Measurements from ENCODE around the gene EBI3. TPM values are rescaled to one million over a fixed set of nuclear protein-coding genes. Genes with fewer than 3 reads are reported as not detected.
A peak's percentile ranks its signal among the peaks of the same experiment; 100 is the strongest.

The EBI3 gene
- total and polyA plus RNA-seq, 2 of the 13 experiments (the other 11 are each of a cell fraction or from before 2014, with no cell fraction given), result 3.4 TPM; not detected in 1

DNA sequence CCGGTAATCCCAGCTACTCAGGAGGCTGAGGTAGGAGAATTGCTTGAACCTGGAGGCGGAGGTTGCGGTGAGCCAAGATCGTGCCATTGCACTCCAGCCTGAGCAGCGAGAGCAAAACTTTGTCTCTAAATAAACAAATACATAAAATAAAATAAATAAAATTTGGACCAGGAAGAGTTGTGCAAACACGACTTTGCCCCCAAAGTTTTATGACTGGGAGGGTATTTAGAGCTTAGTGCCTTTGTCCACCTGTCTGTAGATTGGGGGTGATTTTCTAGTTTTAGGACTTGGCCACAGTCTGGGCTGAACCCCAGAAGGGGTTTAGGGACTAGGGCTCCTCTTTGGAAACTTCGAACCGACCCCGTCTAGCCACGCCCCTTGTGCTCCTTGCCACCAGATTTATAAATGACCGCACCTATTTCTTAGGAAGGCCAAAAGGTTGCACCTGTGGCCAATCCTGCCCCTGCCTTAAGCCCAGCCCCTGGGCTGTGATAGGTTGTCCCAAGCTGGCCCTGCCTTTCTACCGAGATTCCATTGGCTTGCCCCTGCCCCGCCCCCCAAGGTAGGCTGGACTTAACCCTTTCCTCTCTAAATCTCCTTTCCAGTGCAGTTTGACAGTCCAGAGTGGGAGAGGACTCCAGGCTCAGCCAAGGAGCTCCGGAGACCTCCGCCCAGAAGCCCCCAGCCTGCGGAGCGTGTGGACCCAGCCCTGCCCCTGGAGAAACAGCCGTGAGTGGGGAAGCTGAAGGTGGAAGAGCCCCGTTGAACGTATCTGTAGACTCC, 55.0 kb downstream of the EBI3 start:
- H3K36me3 ChIP-seq (replicated peaks in 1 of 2; ENCODE audit: control insufficient read depth in 1 of 2, insufficient read depth in 2 of 2, low read length in 2 of 2), result no peaks in the 10 kb centered on the region
- 0 out of 2 replicates have a peak overlapping the region, but pooled peaks have one; percentile 9 for H3K9ac ChIP-seq (ENCODE audit: insufficient read depth, low read depth, low read length)
- peak overlapping the region; percentile 1 for H2AFZ ChIP-seq (ENCODE audit: low read length)
- H3K79me2 ChIP-seq (ENCODE audit: insufficient read depth, low read length), result no peaks in the 10 kb centered on the region
- peaks cover 17% of the 10 kb centered on the region for H3K4me1 ChIP-seq (ENCODE audit: insufficient read depth, low read length)
- peak overlapping the region; percentile 38 to 72 (median 47) for H3K4me3 ChIP-seq (replicated peaks in 1 of 3; ENCODE audit: insufficient read depth in 1 of 3, low read depth in 2 of 3, low read length in 3 of 3)
- H3K27ac ChIP-seq (ENCODE audit: extremely low read length, insufficient read depth, low read length), result no peak overlapping the region
- CTCF ChIA-PET (ENCODE audit: low intra/inter-chr PET ratio, low total read pairs), result no interaction called here
- peaks cover 0 to 29% of the 10 kb centered on the region in 2 experiments; a peak in 3 of 5 replicates for H3K27me3 ChIP-seq (ENCODE audit: control insufficient read depth in 1 of 2, insufficient read depth in 2 of 2, low read length in 2 of 2)
- H4K20me1 ChIP-seq (ENCODE audit: insufficient read depth, low read length), result no peaks in the 10 kb centered on the region
- peak; percentile 98 for ATAC-seq
- POLR2A ChIA-PET, result interaction anchor here (1.1 to 1.9 kb wide), 5 partner anchors 16 to 58 kb away, joined by 3 to 19 read pairs (median 4); partner anchors contain the start of genes MPND and YJU2
- DNase-seq (ENCODE audit: low spot score), result peak; percentile 81
- H3K9me3 ChIP-seq (ENCODE audit: low read length), result no peaks in the 10 kb centered on the region
- H3K4me2 ChIP-seq (ENCODE audit: low read depth, low read length), result peak overlapping the region; percentile 87
- in situ Hi-C loops (cut with HindIII; ENCODE audit: extremely low pct_ligation_motif_present, low pct_unique_long_range_greater_than_20kb), result no loop called here
- WGBS (ENCODE audit: low lambda C conversion rate), result 3% methylated on average over 15 of the region's 20 CpGs
- intact Hi-C loops (cut with micrococcal nuclease; ENCODE audit: unreplicated experiment), result no loop called here
- FAIRE-seq, result peak; percentile 93
- BruUV-seq (replicated peaks), result no TSS peak
- TF ChIP-seq, protein P1, sequence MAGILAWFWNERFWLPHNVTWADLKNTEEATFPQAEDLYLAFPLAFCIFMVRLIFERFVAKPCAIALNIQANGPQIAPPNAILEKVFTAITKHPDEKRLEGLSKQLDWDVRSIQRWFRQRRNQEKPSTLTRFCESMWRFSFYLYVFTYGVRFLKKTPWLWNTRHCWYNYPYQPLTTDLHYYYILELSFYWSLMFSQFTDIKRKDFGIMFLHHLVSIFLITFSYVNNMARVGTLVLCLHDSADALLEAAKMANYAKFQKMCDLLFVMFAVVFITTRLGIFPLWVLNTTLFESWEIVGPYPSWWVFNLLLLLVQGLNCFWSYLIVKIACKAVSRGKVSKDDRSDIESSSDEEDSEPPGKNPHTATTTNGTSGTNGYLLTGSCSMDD (CRISPR knock-in tag; IDR thresholded peaks at IDR 0.05), result no peak
- TF ChIP-seq ZNF530 (CRISPR knock-in tag; IDR thresholded peaks at IDR 0.05; ENCODE audit: low read depth) (no peak), NFRKB (IDR thresholded peaks at IDR 0.05) (no peak), PHF21A (CRISPR knock-in tag; IDR thresholded peaks at IDR 0.05) (peak; percentile 97), ZNF629 (CRISPR knock-in tag; conservative IDR thresholded peaks at IDR 0.05) (peak; percentile 63; the same call in 1 of the 2 replicates), ZNF672 (CRISPR knock-in tag; IDR thresholded peaks at IDR 0.05) (no peak), TGIF2 (CRISPR knock-in tag; IDR thresholded peaks at IDR 0.05) (no peak), ZNF720 (CRISPR knock-in tag; IDR thresholded peaks at IDR 0.05) (no peak), SAP130 (CRISPR knock-in tag; IDR thresholded peaks at IDR 0.05; ENCODE audit: low read depth) (peak; percentile 39; the same call in 1 of the 2 replicates), NR2F6 (IDR thresholded peaks at IDR 0.05) (peak; percentile 58), NR2F6 (CRISPR knock-in tag; IDR thresholded peaks at IDR 0.05) (no peak), MXD4 (CRISPR knock-in tag; IDR thresholded peaks at IDR 0.05) (no peak), ZNF619 (CRISPR knock-in tag; IDR thresholded peaks at IDR 0.05) (no peak), THAP11 (CRISPR knock-in tag; IDR thresholded peaks at IDR 0.05) (peak; percentile 35; the same call in 1 of the 2 replicates), KDM4B (CRISPR knock-in tag; IDR thresholded peaks at IDR 0.05) (no peak), TARDBP (CRISPR knock-in tag; IDR thresholded peaks at IDR 0.05) (peak; percentile 37; the same call in 1 of the 2 replicates), RFX1 (IDR thresholded peaks at IDR 0.05) (no peak)
- TF ChIP-seq, protein P2, sequence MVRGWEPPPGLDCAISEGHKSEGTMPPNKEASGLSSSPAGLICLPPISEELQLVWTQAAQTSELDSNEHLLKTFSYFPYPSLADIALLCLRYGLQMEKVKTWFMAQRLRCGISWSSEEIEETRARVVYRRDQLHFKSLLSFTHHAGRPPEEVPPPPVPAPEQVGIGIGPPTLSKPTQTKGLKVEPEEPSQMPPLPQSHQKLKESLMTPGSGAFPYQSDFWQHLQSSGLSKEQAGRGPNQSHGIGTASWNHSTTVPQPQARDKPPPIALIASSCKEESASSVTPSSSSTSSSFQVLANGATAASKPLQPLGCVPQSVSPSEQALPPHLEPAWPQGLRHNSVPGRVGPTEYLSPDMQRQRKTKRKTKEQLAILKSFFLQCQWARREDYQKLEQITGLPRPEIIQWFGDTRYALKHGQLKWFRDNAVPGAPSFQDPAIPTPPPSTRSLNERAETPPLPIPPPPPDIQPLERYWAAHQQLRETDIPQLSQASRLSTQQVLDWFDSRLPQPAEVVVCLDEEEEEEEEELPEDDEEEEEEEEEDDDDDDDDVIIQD (CRISPR knock-in tag; IDR thresholded peaks at IDR 0.05; ENCODE audit: low read depth), result no peak
- TF ChIP-seq, protein P3, sequence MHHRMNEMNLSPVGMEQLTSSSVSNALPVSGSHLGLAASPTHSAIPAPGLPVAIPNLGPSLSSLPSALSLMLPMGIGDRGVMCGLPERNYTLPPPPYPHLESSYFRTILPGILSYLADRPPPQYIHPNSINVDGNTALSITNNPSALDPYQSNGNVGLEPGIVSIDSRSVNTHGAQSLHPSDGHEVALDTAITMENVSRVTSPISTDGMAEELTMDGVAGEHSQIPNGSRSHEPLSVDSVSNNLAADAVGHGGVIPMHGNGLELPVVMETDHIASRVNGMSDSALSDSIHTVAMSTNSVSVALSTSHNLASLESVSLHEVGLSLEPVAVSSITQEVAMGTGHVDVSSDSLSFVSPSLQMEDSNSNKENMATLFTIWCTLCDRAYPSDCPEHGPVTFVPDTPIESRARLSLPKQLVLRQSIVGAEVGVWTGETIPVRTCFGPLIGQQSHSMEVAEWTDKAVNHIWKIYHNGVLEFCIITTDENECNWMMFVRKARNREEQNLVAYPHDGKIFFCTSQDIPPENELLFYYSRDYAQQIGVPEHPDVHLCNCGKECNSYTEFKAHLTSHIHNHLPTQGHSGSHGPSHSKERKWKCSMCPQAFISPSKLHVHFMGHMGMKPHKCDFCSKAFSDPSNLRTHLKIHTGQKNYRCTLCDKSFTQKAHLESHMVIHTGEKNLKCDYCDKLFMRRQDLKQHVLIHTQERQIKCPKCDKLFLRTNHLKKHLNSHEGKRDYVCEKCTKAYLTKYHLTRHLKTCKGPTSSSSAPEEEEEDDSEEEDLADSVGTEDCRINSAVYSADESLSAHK (CRISPR knock-in tag; IDR thresholded peaks at IDR 0.05; ENCODE audit: borderline replicate concordance), result no peak
